ENCODE measurements around the gene PPP1R12C.

Gene PPP1R12C

GRCh38 chr19:55090564-55090963 is 26.9 kb downstream of the PPP1R12C start:
- DNase-seq (ENCODE audit: low spot score), result no peak

GRCh38 chr19:55089342-55089944 is 28.0 kb downstream of the PPP1R12C start:
- no peak for DNase-seq (ENCODE audit: low spot score)

- peak; percentile 86 for DNase-seq (ENCODE audit: low spot score)
Measured at GRCh38 chr19:55088543-55089341, 28.7 kb downstream of the PPP1R12C start.

DNA sequence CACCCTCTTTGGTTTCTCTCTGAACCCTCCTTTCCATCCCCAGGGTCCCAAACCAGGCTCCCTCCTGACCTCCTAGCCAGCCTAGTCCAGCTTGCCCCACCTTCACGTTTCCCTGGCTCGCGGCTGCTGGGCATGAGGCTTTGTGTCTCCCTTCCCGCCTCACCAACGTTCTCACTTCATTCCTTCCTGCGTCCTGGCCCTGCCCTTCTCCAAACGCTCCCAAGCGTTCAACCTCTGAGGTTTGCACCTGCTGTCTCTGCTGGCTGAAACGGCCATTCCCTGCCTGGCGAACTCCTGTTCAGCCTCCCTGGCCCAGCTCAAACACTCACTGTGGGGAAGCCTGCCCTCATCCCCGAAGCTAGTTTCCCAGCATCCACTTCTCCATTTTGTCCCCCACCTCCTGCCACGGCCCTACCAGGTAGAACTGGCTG is 29.4 kb downstream of the PPP1R12C start:
- DNase-seq (ENCODE audit: low spot score), result no peak

- DNase-seq (ENCODE audit: low spot score), result no peak
Measured at GRCh38 chr19:55087542-55087901, 29.9 kb downstream of the PPP1R12C start.

DNA sequence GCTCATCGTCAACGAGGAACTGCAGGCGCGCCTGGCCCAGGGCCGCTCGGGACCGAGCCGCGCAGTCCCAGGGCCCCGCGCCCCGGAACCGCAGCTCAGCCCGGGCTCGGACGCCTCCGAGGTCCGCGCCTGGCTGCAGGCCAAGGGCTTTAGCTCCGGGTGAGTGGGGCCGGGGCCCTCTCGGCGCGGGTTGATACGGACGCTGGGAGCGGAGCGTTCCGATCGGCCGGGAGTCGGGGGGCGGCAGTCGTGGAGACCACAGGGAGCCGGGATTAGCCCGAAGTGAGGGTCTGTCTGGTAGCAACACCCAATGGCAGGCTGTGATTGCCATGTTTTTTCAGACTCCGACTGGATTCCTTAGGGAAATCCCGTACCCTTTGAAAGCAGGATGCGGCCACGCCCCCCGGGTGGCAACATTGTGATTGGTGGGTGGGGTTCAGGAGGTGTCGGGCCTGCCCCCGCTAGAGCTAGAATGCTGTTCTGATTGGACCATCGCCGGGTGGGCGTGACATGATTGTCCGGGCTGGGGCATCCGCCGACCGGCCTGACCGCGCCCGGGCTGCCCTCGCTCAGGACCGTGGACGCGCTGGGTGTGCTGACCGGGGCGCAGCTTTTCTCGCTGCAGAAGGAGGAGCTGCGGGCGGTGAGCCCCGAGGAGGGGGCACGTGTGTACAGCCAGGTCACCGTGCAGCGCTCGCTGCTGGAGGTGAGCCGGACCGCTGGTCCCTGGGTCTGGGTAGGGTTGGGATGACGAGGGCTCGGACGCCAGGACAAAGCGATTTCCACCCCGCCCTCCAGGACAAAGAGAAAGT is 30.5 kb downstream of the PPP1R12C start:
- DNase-seq (ENCODE audit: low spot score), result peak; percentile 99

DNA sequence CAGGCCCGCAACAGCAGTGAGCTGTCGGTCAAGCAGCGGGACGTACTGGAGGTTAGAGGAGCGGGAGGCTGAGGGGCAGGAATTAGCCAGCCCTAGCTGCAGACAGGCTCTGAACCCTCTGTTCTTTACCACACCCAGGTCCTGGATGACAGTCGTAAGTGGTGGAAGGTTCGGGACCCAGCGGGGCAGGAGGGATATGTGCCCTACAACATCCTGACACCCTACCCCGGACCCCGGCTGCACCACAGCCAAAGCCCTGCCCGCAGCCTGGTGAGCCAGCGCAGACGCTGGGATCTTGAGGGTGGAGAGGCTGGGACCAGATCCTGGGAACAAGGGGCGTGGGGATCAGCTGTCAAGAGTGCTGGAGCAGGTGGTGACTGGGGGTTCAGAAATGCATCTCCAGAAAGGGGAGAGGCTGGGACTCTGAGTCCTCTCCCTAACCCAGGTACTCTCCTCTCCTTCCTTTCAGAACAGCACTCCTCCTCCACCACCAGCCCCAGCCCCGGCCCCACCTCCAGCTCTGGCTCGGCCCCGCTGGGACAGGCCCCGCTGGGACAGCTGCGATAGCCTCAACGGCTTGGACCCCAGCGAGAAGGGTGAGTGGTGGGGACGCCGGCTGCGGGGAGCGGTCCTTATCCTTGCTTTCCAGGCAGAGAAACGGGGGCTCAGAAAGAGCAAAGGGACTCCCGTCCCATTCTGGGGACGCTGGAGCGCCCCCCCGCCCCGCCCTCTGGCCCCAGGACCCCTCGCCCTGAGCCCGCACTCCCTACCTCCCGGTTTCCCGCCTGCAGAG is 31.3 kb downstream of the PPP1R12C start:
- no peak for DNase-seq (ENCODE audit: low spot score)

GRCh38 chr19:55084416-55084815 is 33.0 kb downstream of the PPP1R12C start:
- DNase-seq (ENCODE audit: low spot score), result no peak

DNA sequence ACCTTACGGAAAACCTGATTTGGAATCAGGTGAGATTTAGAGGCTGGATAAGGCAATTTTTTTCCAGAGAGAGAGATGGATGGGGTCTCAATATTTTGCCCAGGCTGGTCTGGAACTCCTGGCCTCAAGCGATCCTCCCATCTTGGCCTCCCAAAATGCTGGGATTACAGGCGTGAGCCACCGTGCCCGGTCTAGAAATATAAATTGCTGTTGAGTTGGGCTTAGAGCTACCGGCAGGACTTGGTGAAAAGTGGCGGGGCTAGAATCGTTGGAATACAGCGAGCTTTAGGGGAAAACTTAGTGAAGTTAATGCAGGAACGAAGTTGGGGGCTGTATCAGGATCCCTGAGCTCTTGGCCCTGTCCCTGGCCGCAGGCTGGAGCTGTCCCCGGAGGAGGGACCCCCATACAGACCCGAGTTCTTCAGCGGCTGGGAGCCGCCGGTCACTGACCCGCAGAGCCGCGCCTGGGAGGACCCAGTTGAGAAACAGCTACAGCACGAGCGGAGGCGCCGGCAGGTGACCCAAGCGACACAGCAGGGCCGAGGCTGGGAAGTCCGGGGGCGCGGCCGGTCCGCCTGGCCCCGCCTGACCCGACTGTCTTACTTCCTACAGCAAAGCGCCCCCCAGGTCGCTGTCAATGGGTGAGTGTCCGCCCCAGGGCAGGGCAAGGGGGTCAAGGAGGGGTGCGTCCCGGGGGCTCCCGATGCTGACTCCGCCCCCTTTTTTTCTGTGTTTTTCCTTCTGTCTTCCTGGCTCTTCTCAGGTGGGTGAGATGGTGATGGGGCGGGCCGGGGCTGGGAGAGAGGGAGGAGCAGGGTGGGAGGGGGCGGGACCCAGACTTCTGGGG is 34.2 kb downstream of the PPP1R12C start:
- no peak for DNase-seq (ENCODE audit: low spot score)

GRCh38 chr19:55082020-55082851 is 35.2 kb downstream of the PPP1R12C start:
- DNase-seq (ENCODE audit: low spot score), result peak; percentile 50

- no peak for DNase-seq (ENCODE audit: low spot score)
Measured at GRCh38 chr19:55081770-55082019, 35.7 kb downstream of the PPP1R12C start.

GRCh38 chr19:55080968-55081769 is 36.3 kb downstream of the PPP1R12C start:
- DNase-seq (ENCODE audit: low spot score), result peak; percentile 78

GRCh38 chr19:55080121-55080967 is 37.1 kb downstream of the PPP1R12C start:
- peak; percentile 90 for DNase-seq (ENCODE audit: low spot score)

- no peak for DNase-seq (ENCODE audit: low spot score)
Measured at GRCh38 chr19:55079400-55080038, 37.9 kb downstream of the PPP1R12C start.

GRCh38 chr19:55078996-55079395 is 38.4 kb downstream of the PPP1R12C start:
- DNase-seq (ENCODE audit: low spot score), result no peak

DNA sequence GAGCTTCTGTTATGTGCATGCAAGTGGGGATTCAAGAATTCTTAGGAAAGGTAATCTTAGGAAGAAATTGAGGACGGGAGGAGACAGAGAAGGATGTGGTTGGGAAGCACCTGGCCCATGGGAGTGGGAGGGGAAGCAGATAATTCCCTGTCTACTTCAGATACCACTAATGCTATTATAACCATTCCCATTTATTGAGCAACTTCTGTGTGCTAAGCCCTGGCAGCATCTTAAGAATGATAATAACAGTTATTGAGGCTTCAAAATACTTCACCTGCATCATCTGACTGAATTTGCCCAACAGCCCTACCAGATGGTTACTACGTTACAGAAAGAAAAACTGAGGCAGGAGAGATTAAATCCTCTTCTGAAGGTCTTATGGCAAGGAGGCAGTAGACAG is 40.3 kb downstream of the PPP1R12C start:
- DNase-seq (ENCODE audit: low spot score), result no peak

DNA sequence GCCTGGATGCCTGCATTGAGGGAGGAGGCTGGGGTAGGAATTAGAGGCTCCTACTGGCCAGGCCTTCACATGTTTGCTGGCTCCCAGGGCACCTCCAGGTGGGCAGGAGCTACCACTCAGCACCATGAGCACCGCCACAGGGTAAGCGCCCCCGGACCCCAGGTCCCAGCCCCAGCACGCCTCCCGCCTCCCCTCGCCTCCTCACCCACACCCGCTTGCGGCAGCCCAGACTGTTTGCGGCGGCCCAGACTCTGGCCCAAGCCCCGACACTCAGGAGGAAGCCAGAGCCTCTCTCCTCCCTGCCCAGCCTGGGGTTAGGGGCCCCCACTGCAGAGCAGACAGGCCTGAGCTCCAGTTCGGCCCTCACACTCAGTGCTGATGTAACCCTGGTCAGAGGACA is 41.1 kb downstream of the PPP1R12C start:
- DNase-seq (ENCODE audit: low spot score), result no peak

- DNase-seq (ENCODE audit: low spot score), result no peak
Measured at GRCh38 chr19:55075371-55075998, 42.0 kb downstream of the PPP1R12C start, which contains the start of gene EPS8L1. Gene EPS8L1 (plus strand): TSS chr19:55075869. CDS start chr19:55076445, 576 bp downstream.

Data from AG20443 (cell line).